HL-60 (cell line): ENCODE results near the gene RASGEF1B.

Experiments used
- CTCF ChIP-seq: IDR thresholded peaks from one replicate; pipeline ENCODE4 v1.5.1; 2011; ENCODE audit warnings: low read length, control low read depth, inconsistent platforms; ENCODE audit not compliant: insufficient read depth
- GABPA ChIP-seq: IDR thresholded peaks from 2 replicates; pipeline ENCODE4 v1.6.1; 2012; ENCODE audit warnings: low read depth
- POLR2AphosphoS5 ChIP-seq: IDR thresholded peaks from 2 replicates; pipeline ENCODE4 v1.6.1; 2012; ENCODE audit warnings: low read depth
- REST ChIP-seq: IDR thresholded peaks from 2 replicates; pipeline ENCODE4 v1.6.1; 2012; ENCODE audit warnings: low read depth; ENCODE audit not compliant: insufficient replicate concordance
- SPI1 ChIP-seq: IDR thresholded peaks from 2 replicates; pipeline ENCODE4 v1.6.1; 2012; ENCODE audit warnings: low read depth, mild to moderate bottlenecking, borderline replicate concordance

- TF ChIP-seq CTCF (no peak), POLR2AphosphoS5 (no peak), GABPA (no peak), REST (no peak), SPI1 (no peak)
These were observed 1.8 kb downstream of the RASGEF1B start for GRCh38 chr4:81469781-81470455.
